Stimulated activated CD8-positive, alpha-beta memory T cell treated with anti-CD3 and anti-CD28 coated beads, Interleukin-4, amount 100 ng/mL, for 1 hour (primary cell): ENCODE results near the gene RAPGEF2.
"Not testable (repeated sequence)": the region's sequence is repeated elsewhere in the genome, so short reads cannot be mapped to it uniquely, and the experiment has no call there.

Experiments used
- DNase-seq, 2 donors: peaks; one replicate each; pipeline ENCODE4 v3.0.0-alpha.2; 2020; ENCODE audit warnings: low read depth in 2 of 2, low spot score in 1 of 2

RAPGEF2 gene

GRCh38 chr4:159102622-159103383, at the start of gene RAPGEF2:
TSS of gene RAPGEF2 (plus strand) at chr4:159103079. CDS start at chr4:159104163, 1,084 bp downstream.
- DNase-seq = peak; percentile 66 to 70

DNA sequence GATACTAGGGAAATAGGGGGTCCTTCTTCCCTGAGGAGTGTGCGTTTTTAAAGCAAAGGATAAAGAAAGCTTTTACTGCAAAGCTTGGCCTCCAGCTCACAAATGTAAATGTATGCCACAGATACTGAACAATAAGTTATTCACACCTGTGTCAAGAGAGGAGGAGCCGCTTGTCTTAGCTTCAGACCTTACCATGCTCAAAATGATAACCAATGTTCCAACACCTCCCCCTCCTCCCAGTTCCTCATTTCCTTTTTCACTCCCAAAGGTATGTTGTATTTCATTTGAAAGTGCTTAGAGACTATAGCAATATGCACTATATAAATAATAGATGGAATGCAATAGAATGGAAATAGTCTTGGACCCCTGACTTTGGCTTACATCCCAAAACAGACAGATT, 47.0 kb upstream of the RAPGEF2 start:
- no peak for DNase-seq

DNA sequence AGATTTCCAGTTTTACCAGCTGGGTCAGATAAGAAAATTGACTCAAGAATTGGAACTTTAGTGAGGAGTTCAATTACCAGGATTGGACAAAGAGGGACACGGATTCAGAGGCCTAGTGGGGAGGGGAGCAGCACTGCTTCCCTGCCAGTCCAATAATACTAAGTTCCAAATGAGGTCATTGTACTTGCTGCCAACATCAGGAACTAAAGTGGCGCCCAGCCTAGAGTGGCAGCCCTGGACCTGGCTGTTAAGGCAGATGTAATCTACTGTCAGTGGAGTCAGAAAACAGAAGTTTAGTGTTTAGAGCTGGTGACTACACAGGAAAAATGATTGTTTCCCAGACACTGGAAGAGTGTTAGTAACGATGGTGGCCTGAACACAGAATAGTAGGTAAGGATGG, 42.7 kb upstream of the RAPGEF2 start:
- DNase-seq = no peak

GRCh38 chr4:159062381-159062780, 40.5 kb upstream of the RAPGEF2 start:
- no peak for DNase-seq

GRCh38 chr4:159065513-159066240, 37.2 kb upstream of the RAPGEF2 start:
- no peak for DNase-seq

- DNase-seq = not testable (repeated sequence)
Observed at GRCh38 chr4:159068139-159068538, 34.7 kb upstream of the RAPGEF2 start.

DNA sequence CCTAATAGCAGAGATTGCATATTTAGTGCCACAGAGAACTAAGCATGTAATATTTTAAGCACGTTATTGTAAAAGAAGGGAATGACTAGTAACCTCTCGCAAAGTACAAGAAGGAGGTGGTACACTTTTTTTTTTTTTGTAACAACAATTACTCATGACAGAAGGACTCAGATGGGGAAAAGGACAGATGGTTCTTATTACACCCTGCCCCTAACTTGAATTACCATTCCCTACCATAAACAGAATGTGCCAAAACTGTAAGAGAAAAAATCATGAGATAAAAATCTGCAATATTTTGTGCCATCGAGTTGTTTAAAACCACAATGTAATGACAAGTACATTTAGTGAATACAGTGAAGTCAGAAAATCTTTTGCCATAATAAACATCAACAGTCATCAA, 33.0 kb upstream of the RAPGEF2 start:
- DNase-seq = no peak

GRCh38 chr4:159070742-159071141, 32.1 kb upstream of the RAPGEF2 start:
- DNase-seq = no peak

DNA sequence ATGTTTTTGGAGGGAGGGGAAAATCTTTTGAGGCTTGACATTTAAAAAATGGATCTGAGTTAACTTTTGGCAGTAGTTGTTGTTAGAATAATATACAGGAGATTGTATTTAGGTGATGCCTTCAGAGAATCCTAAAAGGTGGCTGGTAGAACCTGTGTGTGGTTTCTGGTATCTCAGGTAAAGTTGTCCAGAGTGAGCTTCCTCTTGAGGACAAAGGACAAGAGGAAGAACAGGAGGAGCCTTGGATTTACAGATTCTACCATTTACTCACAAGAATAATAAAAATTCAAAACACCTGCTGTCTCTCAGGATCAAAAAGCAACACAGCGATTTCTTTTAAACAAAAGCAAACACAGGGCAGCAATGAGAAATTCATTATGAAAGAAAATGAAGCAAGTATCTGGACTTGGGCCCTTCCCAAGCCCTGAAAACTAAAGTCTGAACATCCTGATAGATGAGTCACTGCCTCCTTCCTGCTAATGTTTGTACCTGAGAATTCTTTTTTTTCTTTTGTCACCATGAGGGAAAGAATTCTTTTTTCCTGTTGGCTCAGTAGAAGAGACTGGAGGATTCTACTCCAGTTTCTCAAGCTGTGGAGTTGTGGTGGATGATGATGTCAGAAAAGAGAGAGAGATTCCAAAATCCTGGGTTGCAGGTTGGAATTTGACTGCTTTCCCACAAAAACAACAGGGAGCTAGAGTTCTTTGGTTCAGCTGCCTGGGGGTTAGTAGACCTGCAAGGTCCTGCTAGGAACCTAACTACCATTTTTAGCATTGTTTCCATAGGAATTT, 31.5 kb upstream of the RAPGEF2 start:
- DNase-seq = no peak

GRCh38 chr4:159071969-159072765, 30.7 kb upstream of the RAPGEF2 start:
- DNase-seq = no peak

DNA sequence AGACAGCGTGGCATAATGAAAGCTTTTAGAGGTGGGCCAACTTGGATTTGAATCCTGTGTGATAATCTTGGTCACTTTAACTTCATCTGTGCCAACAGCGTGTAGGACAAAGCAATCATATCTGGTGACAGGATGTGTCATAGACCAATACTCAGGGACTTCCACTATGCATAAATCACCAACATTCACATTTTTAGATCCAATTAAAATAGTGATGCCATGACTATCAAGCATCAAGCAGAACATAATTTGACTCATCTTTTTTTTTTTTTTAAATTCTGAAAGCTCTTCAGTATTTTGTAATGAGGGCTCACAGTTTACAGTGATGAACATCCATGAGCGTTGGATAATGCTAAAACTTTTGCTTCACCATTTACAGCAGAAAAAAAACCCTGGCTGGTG, 27.3 kb upstream of the RAPGEF2 start:
- DNase-seq = no peak

- DNase-seq = not testable (repeated sequence)
Observed at GRCh38 chr4:159077018-159077417, 25.9 kb upstream of the RAPGEF2 start.

- DNase-seq = no peak
Observed at GRCh38 chr4:159077702-159078495, 25.0 kb upstream of the RAPGEF2 start.

GRCh38 chr4:159079074-159079473, 23.8 kb upstream of the RAPGEF2 start:
- DNase-seq = no peak

GRCh38 chr4:159086606-159087005, 16.3 kb upstream of the RAPGEF2 start:
- no peak for DNase-seq

GRCh38 chr4:159090255-159090654, 12.6 kb upstream of the RAPGEF2 start:
- DNase-seq = no peak

GRCh38 chr4:159094156-159094555, 8.7 kb upstream of the RAPGEF2 start:
- DNase-seq = not testable (repeated sequence)

DNA sequence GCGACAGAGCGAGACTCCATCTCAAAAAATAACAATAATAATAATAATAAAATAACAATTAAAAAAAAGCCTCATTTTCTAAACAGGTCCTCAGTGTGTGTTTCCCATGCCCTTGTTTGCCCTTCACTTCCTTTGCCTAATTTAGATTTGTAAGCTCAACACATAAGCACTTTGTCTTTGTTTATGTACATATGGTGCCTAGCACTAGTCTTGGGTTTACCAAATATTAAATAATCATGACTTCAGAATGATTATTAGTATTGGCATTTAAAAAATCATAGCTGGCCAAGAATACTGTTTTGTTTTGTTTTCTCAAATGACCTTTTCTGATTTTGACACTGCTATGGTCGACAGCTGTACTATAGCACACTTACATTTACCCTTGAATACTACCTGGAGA, 6.4 kb upstream of the RAPGEF2 start:
- DNase-seq = no peak

- DNase-seq = no peak
Observed at GRCh38 chr4:159097144-159097543, 5.7 kb upstream of the RAPGEF2 start.

- DNase-seq = no peak
Observed at GRCh38 chr4:159097785-159098184, 5.1 kb upstream of the RAPGEF2 start.
